Measurements from ENCODE around the gene MTNR1B.

DNA sequence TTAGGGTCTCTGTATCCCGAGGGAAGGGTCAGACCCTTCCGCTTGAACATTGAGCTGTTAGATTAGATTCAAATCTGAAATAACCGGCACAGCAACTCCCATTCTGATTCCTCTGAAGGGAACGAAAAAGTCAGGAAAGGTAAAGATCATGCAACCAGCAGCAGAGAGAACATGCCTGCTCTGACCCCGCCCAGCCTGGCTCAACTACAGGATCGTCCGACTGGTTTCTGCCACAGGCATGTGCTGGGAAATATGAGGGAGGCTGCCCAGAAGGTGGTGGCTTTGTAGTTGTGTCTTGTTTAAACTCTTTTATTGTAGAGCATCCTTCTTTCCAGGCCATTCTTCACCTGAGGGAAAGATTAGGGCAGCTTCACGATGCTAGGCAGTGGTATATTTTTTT lies 5.0 kb upstream of the MTNR1B start:
- TF ChIP-seq, protein P1, sequence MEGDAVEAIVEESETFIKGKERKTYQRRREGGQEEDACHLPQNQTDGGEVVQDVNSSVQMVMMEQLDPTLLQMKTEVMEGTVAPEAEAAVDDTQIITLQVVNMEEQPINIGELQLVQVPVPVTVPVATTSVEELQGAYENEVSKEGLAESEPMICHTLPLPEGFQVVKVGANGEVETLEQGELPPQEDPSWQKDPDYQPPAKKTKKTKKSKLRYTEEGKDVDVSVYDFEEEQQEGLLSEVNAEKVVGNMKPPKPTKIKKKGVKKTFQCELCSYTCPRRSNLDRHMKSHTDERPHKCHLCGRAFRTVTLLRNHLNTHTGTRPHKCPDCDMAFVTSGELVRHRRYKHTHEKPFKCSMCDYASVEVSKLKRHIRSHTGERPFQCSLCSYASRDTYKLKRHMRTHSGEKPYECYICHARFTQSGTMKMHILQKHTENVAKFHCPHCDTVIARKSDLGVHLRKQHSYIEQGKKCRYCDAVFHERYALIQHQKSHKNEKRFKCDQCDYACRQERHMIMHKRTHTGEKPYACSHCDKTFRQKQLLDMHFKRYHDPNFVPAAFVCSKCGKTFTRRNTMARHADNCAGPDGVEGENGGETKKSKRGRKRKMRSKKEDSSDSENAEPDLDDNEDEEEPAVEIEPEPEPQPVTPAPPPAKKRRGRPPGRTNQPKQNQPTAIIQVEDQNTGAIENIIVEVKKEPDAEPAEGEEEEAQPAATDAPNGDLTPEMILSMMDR (IDR thresholded peaks at IDR 0.05): no peak
- TF ChIP-seq POLR2A (IDR thresholded peaks at IDR 0.05): no peak
